H9 (cell line): ENCODE results near the gene C2orf42. TPM values are rescaled to one million over a fixed set of nuclear protein-coding genes. Genes with fewer than 3 reads are reported as not detected.
"Not testable (repeated sequence)": the region's sequence is repeated elsewhere in the genome, so short reads cannot be mapped to it uniquely, and the experiment has no call there.

Experiments used
- DNase-seq: peaks from one replicate; pipeline ENCODE4 v3.0.0-alpha.2; 2017
- H2AFZ ChIP-seq: one replicate; pipeline ENCODE4 v1.6.1; 2013; ENCODE audit warnings: mild to moderate bottlenecking, low read length, control low read depth, moderate library complexity
- H2AK5ac ChIP-seq: 2 replicates; pipeline ENCODE4 v1.6.1; 2013; ENCODE audit warnings: low read length, control low read depth, mixed read lengths; ENCODE audit not compliant: insufficient read length
- H2BK120ac ChIP-seq: one replicate; pipeline ENCODE4 v1.6.1; 2013; ENCODE audit warnings: low read depth, mild to moderate bottlenecking, low read length, control low read depth, inconsistent platforms; ENCODE audit not compliant: poor library complexity, severe bottlenecking
- H2BK12ac ChIP-seq: 2 replicates; pipeline ENCODE4 v1.6.1; 2013; ENCODE audit warnings: low read length, control low read depth, mixed read lengths, low read depth; ENCODE audit not compliant: insufficient read length
- H2BK15ac ChIP-seq: 2 replicates; pipeline ENCODE4 v1.6.1; 2013; ENCODE audit warnings: low read depth, low read length, control low read depth
- H2BK20ac ChIP-seq: one replicate; pipeline ENCODE4 v1.6.1; 2013; ENCODE audit warnings: low read depth, mild to moderate bottlenecking, low read length, control low read depth, inconsistent platforms; ENCODE audit not compliant: poor library complexity, severe bottlenecking
- H2BK5ac ChIP-seq: 2 replicates; pipeline ENCODE4 v1.6.1; 2013; ENCODE audit warnings: low read length, control low read depth, mixed read lengths; ENCODE audit not compliant: insufficient read length
- H3K14ac ChIP-seq: 2 replicates; pipeline ENCODE4 v1.6.1; 2013; ENCODE audit warnings: low read length, control low read depth; ENCODE audit not compliant: insufficient read depth
- H3K18ac ChIP-seq: 2 replicates; pipeline ENCODE4 v1.6.1; 2013; ENCODE audit warnings: low read depth, mild to moderate bottlenecking, mixed read lengths, low read length, control low read depth; ENCODE audit not compliant: insufficient read length
- H3K23ac ChIP-seq: 2 replicates; pipeline ENCODE4 v1.6.1; 2013; ENCODE audit warnings: low read length, control low read depth, mixed read lengths, low read depth; ENCODE audit not compliant: insufficient read length
- H3K23me2 ChIP-seq: 2 replicates; pipeline ENCODE4 v1.6.1; 2013; ENCODE audit warnings: low read depth, mild to moderate bottlenecking, mixed read lengths, low read length, control low read depth; ENCODE audit not compliant: insufficient read length, poor library complexity, severe bottlenecking
- H3K27ac ChIP-seq: 2 replicates; pipeline ENCODE4 v1.5.1; 2013; ENCODE audit warnings: low read length, control low read depth, mixed read lengths, low read depth; ENCODE audit not compliant: insufficient read length
- H3K27me3 ChIP-seq: 2 replicates; pipeline ENCODE4 v1.6.1; 2013; ENCODE audit warnings: low read length, control low read depth, inconsistent platforms; ENCODE audit not compliant: insufficient read depth
- H3K4ac ChIP-seq: 2 replicates; pipeline ENCODE4 v1.6.1; 2013; ENCODE audit warnings: low read depth, mild to moderate bottlenecking, control low read depth, inconsistent platforms, low read length, moderate library complexity
- H3K4me1 ChIP-seq: 2 replicates; pipeline ENCODE4 v1.6.1; 2013; ENCODE audit warnings: low read length, control low read depth, inconsistent platforms; ENCODE audit not compliant: insufficient read depth
- H3K4me2 ChIP-seq: 2 replicates; pipeline ENCODE4 v1.6.1; 2013; ENCODE audit warnings: low read length, control low read depth, mixed read lengths; ENCODE audit not compliant: insufficient read length, insufficient read depth
- H3K56ac ChIP-seq: 2 replicates; pipeline ENCODE4 v1.6.1; 2013; ENCODE audit warnings: low read depth, mild to moderate bottlenecking, mixed read lengths, low read length, control low read depth; ENCODE audit not compliant: insufficient read length
- H3K79me1 ChIP-seq: 2 replicates; pipeline ENCODE4 v1.6.1; 2013; ENCODE audit warnings: low read depth, mild to moderate bottlenecking, moderate library complexity, low read length, control low read depth, inconsistent platforms; ENCODE audit not compliant: insufficient read depth, poor library complexity, severe bottlenecking
- H3K79me2 ChIP-seq: 2 replicates; pipeline ENCODE4 v1.6.1; 2013; ENCODE audit warnings: low read length, control low read depth, inconsistent platforms; ENCODE audit not compliant: insufficient read depth
- H3K9ac ChIP-seq: 2 replicates; pipeline ENCODE4 v1.6.1; 2013; ENCODE audit warnings: low read length, control low read depth, mixed read lengths; ENCODE audit not compliant: insufficient read length; ENCODE audit errors: extremely low read depth
- H3K9me3 ChIP-seq: one replicate; pipeline ENCODE4 v1.6.1; 2013; ENCODE audit warnings: low read depth, low read length, inconsistent platforms; ENCODE audit not compliant: control insufficient read depth
- H3T11ph ChIP-seq: one replicate; pipeline ENCODE4 v1.6.1; 2013; ENCODE audit warnings: mild to moderate bottlenecking, low read length, control low read depth, inconsistent platforms
- H4K20me1 ChIP-seq: one replicate; pipeline ENCODE4 v1.6.1; 2013; ENCODE audit not compliant: control insufficient read depth, insufficient read length, insufficient read depth
- H4K5ac ChIP-seq: 2 replicates; pipeline ENCODE4 v1.6.1; 2013; ENCODE audit warnings: low read depth, mild to moderate bottlenecking, mixed read lengths, low read length, control low read depth; ENCODE audit not compliant: insufficient read length
- H4K8ac ChIP-seq: replicated peaks from 2 replicates; pipeline ENCODE4 v1.6.1; 2013; ENCODE audit warnings: low read length, control low read depth, mixed read lengths, low read depth; ENCODE audit not compliant: insufficient read length
- H4K91ac ChIP-seq: 2 replicates; pipeline ENCODE4 v1.6.1; 2013; ENCODE audit warnings: low read depth, mild to moderate bottlenecking, moderate library complexity, mixed read lengths, low read length, control low read depth; ENCODE audit not compliant: insufficient read length
- H3K27ac Mint-ChIP-seq, 3 experiments: 2 replicates in 2 of 3; 3 replicates in 1 of 3; pipeline ENCODE4 v1.8.0; 2020 to 2021; ENCODE audit warnings: mixed read lengths in 3 of 3, mild to moderate bottlenecking in 1 of 3, moderate library complexity in 1 of 3
- H3K27me3 Mint-ChIP-seq: 2 replicates; pipeline ENCODE4 v1.8.0; 2021; ENCODE audit warnings: low read depth, mild to moderate bottlenecking, moderate library complexity, mixed read lengths
- H3K36me3 Mint-ChIP-seq, 3 experiments: 2 replicates in 2 of 3; 3 replicates in 1 of 3; pipeline ENCODE4 v1.8.0; 2020 to 2021; ENCODE audit warnings: low read depth in 3 of 3, mixed read lengths in 3 of 3; ENCODE audit not compliant: insufficient read depth in 1 of 3
- H3K4me1 Mint-ChIP-seq, 2 experiments: 2 replicates each; pipeline ENCODE4 v1.8.0; 2020; ENCODE audit warnings: mixed read lengths in 2 of 2
- H3K4me3 Mint-ChIP-seq, 2 experiments: 2 replicates in 1 of 2; 3 replicates in 1 of 2; pipeline ENCODE4 v1.8.0; 2020 to 2021; ENCODE audit warnings: mild to moderate bottlenecking in 2 of 2, mixed read lengths in 2 of 2, moderate library complexity in 1 of 2
- H3K9me3 Mint-ChIP-seq, 2 experiments: 2 replicates in 1 of 2; 3 replicates in 1 of 2; pipeline ENCODE4 v1.8.0; 2020; ENCODE audit warnings: mild to moderate bottlenecking in 2 of 2, mixed read lengths in 2 of 2, moderate library complexity in 1 of 2
- WGBS: extraction: QIAGEN DNeasy Blood & Tissue Kit; methylation state at CpG from one replicate; pipeline ENCODE4 v1.1.7; 2013; ENCODE audit warnings: missing lambda C conversion rate, low lambda C conversion rate, mixed read lengths; ENCODE audit not compliant: insufficient read length; ENCODE audit errors: extremely low coverage; 5-methylcytosine and 5-hydroxymethylcytosine counted together
- total RNA-seq: library from RNA; stranded (reverse); gene quantifications from 2 replicates; pipeline ENCODE4 v1.2.1, GENCODE V29; 2021
- TF ChIP-seq, protein P1 (sequence below): fragments of 200-600 bp; sonication (generic); conservative IDR thresholded peaks from 3 replicates; pipeline ENCODE4 v1.8.0; 2021; ENCODE audit warnings: antibody characterized with exemption, mild to moderate bottlenecking

Gene C2orf42
- total RNA-seq, 1 experiment from 2014 or later: 19.0 TPM

DNA sequence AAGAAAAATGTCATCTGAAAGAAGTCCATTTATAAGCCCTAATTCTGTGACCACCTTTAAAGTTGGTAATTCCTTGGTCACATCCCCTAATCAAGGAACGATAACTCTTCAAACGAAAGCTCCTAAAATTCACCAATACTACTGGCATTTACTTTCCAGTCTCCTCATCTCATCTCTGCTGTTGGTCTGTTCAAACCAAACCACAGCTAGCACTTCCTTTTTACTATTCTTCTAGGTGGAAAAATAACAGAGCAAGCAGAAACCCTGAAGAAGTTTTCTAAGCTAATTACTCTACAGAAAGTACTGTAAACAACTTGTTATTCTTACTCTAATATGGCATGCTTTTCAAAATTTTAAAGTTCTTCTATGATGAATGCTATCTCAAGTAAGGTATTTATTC is 36.0 kb upstream of the C2orf42 start:
- Histone ChIP-seq H2BK15ac (no peak overlapping the region), H2BK5ac (no peak overlapping the region), H3K27ac (no peak overlapping the region), H3K9ac (no peak overlapping the region), H3K4me2 (no peak overlapping the region), H3K9me3 (no peaks in the 10 kb centered on the region), H3K79me1 (no peaks in the 10 kb centered on the region), H4K20me1 (no peaks in the 10 kb centered on the region), H2BK12ac (no peak overlapping the region), H3K14ac (no peak overlapping the region), H3T11ph (no peak overlapping the region), H2BK20ac (no peak overlapping the region), H4K91ac (no peak overlapping the region), H3K27me3 (no peaks in the 10 kb centered on the region), H4K8ac (no peak overlapping the region), H3K18ac (no peak overlapping the region), H2AFZ (no peak overlapping the region), H3K4me1 (no peaks in the 10 kb centered on the region), H3K4ac (no peak overlapping the region), H3K56ac (no peak overlapping the region), H2BK120ac (no peak overlapping the region), H4K5ac (no peak overlapping the region), H3K23me2 (no peaks in the 10 kb centered on the region), H2AK5ac (no peak overlapping the region), H3K79me2 (no peaks in the 10 kb centered on the region), H3K23ac (no peak overlapping the region)
- no CpG with 5 or more reads among the region's 2 CpGs for WGBS
- no peaks in the 10 kb centered on the region for H3K27me3 Mint-ChIP-seq
- no peaks in the 10 kb centered on the region; a peak in 1 of 5 replicates for H3K9me3 Mint-ChIP-seq
- peaks cover 42 to 83% (median 77%) of the 10 kb centered on the region in 3 experiments; a peak in 6 of 7 replicates for H3K36me3 Mint-ChIP-seq
- no peak overlapping the region; a peak in 1 of 7 replicates for H3K27ac Mint-ChIP-seq
- no peak overlapping the region for H3K4me3 Mint-ChIP-seq
- DNase-seq: no peak
- H3K4me1 Mint-ChIP-seq: no peaks in the 10 kb centered on the region
- TF ChIP-seq, protein P1, sequence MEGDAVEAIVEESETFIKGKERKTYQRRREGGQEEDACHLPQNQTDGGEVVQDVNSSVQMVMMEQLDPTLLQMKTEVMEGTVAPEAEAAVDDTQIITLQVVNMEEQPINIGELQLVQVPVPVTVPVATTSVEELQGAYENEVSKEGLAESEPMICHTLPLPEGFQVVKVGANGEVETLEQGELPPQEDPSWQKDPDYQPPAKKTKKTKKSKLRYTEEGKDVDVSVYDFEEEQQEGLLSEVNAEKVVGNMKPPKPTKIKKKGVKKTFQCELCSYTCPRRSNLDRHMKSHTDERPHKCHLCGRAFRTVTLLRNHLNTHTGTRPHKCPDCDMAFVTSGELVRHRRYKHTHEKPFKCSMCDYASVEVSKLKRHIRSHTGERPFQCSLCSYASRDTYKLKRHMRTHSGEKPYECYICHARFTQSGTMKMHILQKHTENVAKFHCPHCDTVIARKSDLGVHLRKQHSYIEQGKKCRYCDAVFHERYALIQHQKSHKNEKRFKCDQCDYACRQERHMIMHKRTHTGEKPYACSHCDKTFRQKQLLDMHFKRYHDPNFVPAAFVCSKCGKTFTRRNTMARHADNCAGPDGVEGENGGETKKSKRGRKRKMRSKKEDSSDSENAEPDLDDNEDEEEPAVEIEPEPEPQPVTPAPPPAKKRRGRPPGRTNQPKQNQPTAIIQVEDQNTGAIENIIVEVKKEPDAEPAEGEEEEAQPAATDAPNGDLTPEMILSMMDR: no peak

- H3K4me2 ChIP-seq, H3K4ac ChIP-seq, H3K23ac ChIP-seq, H3K18ac ChIP-seq, H3K4me3 Mint-ChIP-seq, H3K27me3 ChIP-seq, H3K27ac ChIP-seq, H3K9ac ChIP-seq, H3K4me1 ChIP-seq, H2BK120ac ChIP-seq, DNase-seq, H4K20me1 ChIP-seq, H2AFZ ChIP-seq, H3K14ac ChIP-seq, H2BK12ac ChIP-seq, H3K9me3 Mint-ChIP-seq, H3K9me3 ChIP-seq, H4K8ac ChIP-seq, H3K27me3 Mint-ChIP-seq, H3K4me1 Mint-ChIP-seq, H2BK5ac ChIP-seq, H3K79me1 ChIP-seq, H2BK15ac ChIP-seq, H4K5ac ChIP-seq, H2BK20ac ChIP-seq, H3T11ph ChIP-seq, H3K27ac Mint-ChIP-seq, H3K56ac ChIP-seq, H3K23me2 ChIP-seq, H2AK5ac ChIP-seq, H3K79me2 ChIP-seq, H4K91ac ChIP-seq: not testable (repeated sequence)
- peaks cover 43 to 80% (median 76%) of the 10 kb centered on the region in 3 experiments for H3K36me3 Mint-ChIP-seq
- WGBS: no CpG with 5 or more reads among the region's 3 CpGs
Measured at GRCh38 chr2:70223305-70223704, 32.5 kb upstream of the C2orf42 start.
